Keratinocyte (primary cell): ENCODE data around the gene D2HGDH.

Source experiments
- EZH2 ChIP-seq: IDR thresholded peaks from one replicate; pipeline ENCODE4 v1.6.1; 2012; ENCODE audit warnings: inconsistent platforms, mild to moderate bottlenecking, low read length, moderate library complexity
- TF ChIP-seq, protein P1 (sequence below), 3 experiments: IDR thresholded peaks in 1 of 3; conservative IDR thresholded peaks in 1 of 3; optimal IDR thresholded peaks in 1 of 3; 2 replicates in 2 of 3; 3 replicates in 1 of 3; pipeline versions ENCODE3 to v1.5.1; 2011; ENCODE audit warnings: low read length in 3 of 3, mild to moderate bottlenecking in 3 of 3, moderate library complexity in 2 of 3, control low read depth in 1 of 3, inconsistent platforms in 1 of 3; ENCODE audit not compliant: insufficient read depth in 2 of 3; ENCODE audit errors: extremely low read depth in 1 of 3

DNA sequence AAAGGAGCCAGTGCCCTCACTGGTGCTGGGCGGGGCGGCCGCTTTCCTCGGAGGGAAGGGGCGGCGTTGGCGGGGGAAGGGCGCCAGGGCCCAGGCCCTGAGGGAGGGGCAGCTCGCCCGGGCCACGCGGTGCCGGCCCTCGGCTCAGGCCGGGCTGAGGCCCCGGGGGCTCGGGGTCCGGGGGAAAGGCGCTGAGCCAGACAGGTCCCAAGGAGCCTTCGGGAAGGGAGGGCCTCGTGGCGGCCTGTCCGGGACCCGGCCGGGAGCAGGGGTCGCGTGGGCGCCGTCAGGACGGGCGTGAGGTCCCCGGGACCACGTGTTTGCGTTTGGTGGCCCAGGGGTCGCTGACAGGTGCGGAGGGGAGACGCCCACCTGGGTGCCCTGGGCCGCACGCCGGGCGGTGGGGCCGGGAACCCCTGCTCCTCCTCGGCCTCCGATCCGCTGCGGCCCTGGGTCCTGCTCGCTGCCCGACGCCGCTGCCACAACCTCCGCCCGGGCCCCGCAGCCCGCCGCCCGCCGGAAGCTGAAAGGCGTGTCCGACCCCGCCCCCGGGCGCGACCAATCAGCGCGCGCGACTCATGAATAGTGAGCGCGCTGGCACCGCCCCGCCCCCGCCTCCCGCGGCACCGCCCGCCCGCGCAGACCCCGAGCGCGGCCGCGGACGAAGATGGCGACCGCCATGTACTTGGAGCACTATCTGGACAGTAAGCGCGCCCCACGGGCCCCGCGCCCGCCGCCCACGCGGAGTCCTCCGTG lies 32.9 kb upstream of the D2HGDH start, which contains the start of gene ING5:
- TF ChIP-seq, protein P1, sequence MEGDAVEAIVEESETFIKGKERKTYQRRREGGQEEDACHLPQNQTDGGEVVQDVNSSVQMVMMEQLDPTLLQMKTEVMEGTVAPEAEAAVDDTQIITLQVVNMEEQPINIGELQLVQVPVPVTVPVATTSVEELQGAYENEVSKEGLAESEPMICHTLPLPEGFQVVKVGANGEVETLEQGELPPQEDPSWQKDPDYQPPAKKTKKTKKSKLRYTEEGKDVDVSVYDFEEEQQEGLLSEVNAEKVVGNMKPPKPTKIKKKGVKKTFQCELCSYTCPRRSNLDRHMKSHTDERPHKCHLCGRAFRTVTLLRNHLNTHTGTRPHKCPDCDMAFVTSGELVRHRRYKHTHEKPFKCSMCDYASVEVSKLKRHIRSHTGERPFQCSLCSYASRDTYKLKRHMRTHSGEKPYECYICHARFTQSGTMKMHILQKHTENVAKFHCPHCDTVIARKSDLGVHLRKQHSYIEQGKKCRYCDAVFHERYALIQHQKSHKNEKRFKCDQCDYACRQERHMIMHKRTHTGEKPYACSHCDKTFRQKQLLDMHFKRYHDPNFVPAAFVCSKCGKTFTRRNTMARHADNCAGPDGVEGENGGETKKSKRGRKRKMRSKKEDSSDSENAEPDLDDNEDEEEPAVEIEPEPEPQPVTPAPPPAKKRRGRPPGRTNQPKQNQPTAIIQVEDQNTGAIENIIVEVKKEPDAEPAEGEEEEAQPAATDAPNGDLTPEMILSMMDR (optimal IDR thresholded peaks at IDR 0.05 in 1 of 3, IDR thresholded peaks at IDR 0.05 in 1 of 3, conservative IDR thresholded peaks at IDR 0.05 in 1 of 3; ENCODE audit: extremely low read depth in 1 of 3, insufficient read depth in 2 of 3, low read length in 3 of 3): peak in 1 of 3 experiments; percentile 3
- TF ChIP-seq EZH2: no peak
